Measurements from ENCODE around the gene SP110. TPM values are rescaled to one million over a fixed set of nuclear protein-coding genes. Genes with fewer than 3 reads are reported as not detected.

SP110 gene
- total and polyA plus RNA-seq, 9 of the 15 experiments (the other 6 are each of a cell fraction or from before 2014, with no cell fraction given) = 3.6 to 11.0 (median 7.1) TPM

- TF ChIP-seq TCFL5 (CRISPR knock-in tag; conservative IDR thresholded peaks at IDR 0.05) = no peak
These were observed 91.0 kb downstream of the SP110 start (continued) for GRCh38 chr2:230128623-230129342.

GRCh38 chr2:230127195-230127594 is 92.6 kb downstream of the SP110 start:
- Histone ChIP-seq H2AFZ (ENCODE audit: low read depth, low read length) (no peak overlapping the region), H3K9me1 (ENCODE audit: control insufficient read depth, insufficient read depth, low read length) (no peaks in the 10 kb centered on the region), H3K27ac (ENCODE audit: extremely low read depth, low read depth, low read length) (no peak overlapping the region), H3K4me2 (ENCODE audit: insufficient read depth, low read length) (no peak overlapping the region), H3K4me3 (no peak overlapping the region), H4K20me1 (replicated peaks; ENCODE audit: control insufficient read depth, insufficient read depth, low read length) (no peaks in the 10 kb centered on the region), H3K79me2 (ENCODE audit: control insufficient read depth, insufficient read depth, low read length) (no peaks in the 10 kb centered on the region), H3K36me3 (ENCODE audit: control insufficient read depth, insufficient read depth, low read length) (no peaks in the 10 kb centered on the region), H3K4me1 (replicated peaks in 1 of 2; ENCODE audit: control insufficient read depth in 2 of 2, insufficient read depth in 2 of 2, low read length in 2 of 2) (no peaks in the 10 kb centered on the region; a peak in 1 of 5 replicates), H3K9me3 (replicated peaks; ENCODE audit: control insufficient read depth, insufficient read depth, low read depth, low read length) (no peaks in the 10 kb centered on the region), H3K27me3 (ENCODE audit: control insufficient read depth in 2 of 2, insufficient read depth in 2 of 2, low read length in 2 of 2) (no peaks in the 10 kb centered on the region), H3K9ac (ENCODE audit: insufficient read depth in 1 of 2, low read depth in 2 of 2, low read length in 2 of 2) (no peak overlapping the region)
- WGBS (ENCODE audit: insufficient coverage, low coverage, missing lambda C conversion rate) = 0% methylated on average over 1 of the region's 1 CpG
- ATAC-seq (no peak), FAIRE-seq (no peak), DNase-seq (ENCODE audit: extremely low read depth in 1 of 4, low spot score in 3 of 4) (no peak)
- POLR2A ChIA-PET = no interaction called here
- intact Hi-C loops (cut with micrococcal nuclease) = no loop called here
- CTCF ChIA-PET (ENCODE audit: low intra/inter-chr PET ratio) = no interaction called here
- in situ Hi-C loops (cut with MboI) = no loop called here
- BruUV-seq (replicated peaks) = no TSS peak
- TF ChIP-seq EWSR1 (IDR thresholded peaks at IDR 0.05; ENCODE audit: borderline replicate concordance, low read depth, partially characterized antibody) = no peak
- TF ChIP-seq ZNF778 (CRISPR knock-in tag; IDR thresholded peaks at IDR 0.05) = no peak
- no peak for TF ChIP-seq FOXM1 (IDR thresholded peaks at IDR 0.05; ENCODE audit: low read depth)
- TF ChIP-seq FOXM1 (CRISPR knock-in tag; IDR thresholded peaks at IDR 0.05; ENCODE audit: low read depth) = no peak
- no peak for TF ChIP-seq FOXP1 (CRISPR knock-in tag; IDR thresholded peaks at IDR 0.05)
- TF ChIP-seq GTF2A2 (tag; IDR thresholded peaks at IDR 0.05) = no peak
- TF ChIP-seq TBP (optimal IDR thresholded peaks at IDR 0.05; ENCODE audit: low read depth, low read length) = no peak
- TF ChIP-seq HMG20B (CRISPR knock-in tag; IDR thresholded peaks at IDR 0.05) = no peak
- TF ChIP-seq ZBTB40 (IDR thresholded peaks at IDR 0.05) = no peak
- TF ChIP-seq ZBTB40 (CRISPR knock-in tag; IDR thresholded peaks at IDR 0.05) = no peak
- no peak for TF ChIP-seq TAL1 (IDR thresholded peaks at IDR 0.05)
- no peak for TF ChIP-seq LARP7 (IDR thresholded peaks at IDR 0.05)
- TF ChIP-seq FOXA3 (CRISPR knock-in tag; conservative IDR thresholded peaks at IDR 0.05 in 1 of 2, IDR thresholded peaks at IDR 0.05 in 1 of 2) = no peak

Data from K562 (cell line).